SK-N-SH (cell line): ENCODE data around the gene SHMT2. TPM values are rescaled to one million over a fixed set of nuclear protein-coding genes. Genes with fewer than 3 reads are reported as not detected.
A peak's percentile ranks its signal among the peaks of the same experiment; 100 is the strongest.

Source experiments
- CTCF ChIA-PET: fragments of 300-600, 350-600 bp; formaldehyde crosslinking; extraction: SDS; loops from one replicate; lab custom pipeline; 2021; lab: Yijun Ruan, JAX
- POLR2A ChIA-PET: fragments of 350-600 bp; sonication (Branson Sonifier 250); formaldehyde crosslinking; extraction: SDS; loops from one replicate; lab custom pipeline; 2020; ENCODE audit warnings: antibody characterized with exemption, inconsistent platforms; lab: Yijun Ruan, JAX
- DNase-seq: peaks from one replicate; pipeline ENCODE4 v3.0.0; 2012
- H2AFZ ChIP-seq: fragments of 200-600 bp; sonication (generic); 2 replicates; pipeline ENCODE4 v1.8.1; 2016; ENCODE audit warnings: antibody characterized with exemption, mild to moderate bottlenecking, low read depth
- H3F3A ChIP-seq: fragments of 200-600 bp; sonication (generic); replicated peaks from 2 replicates; pipeline ENCODE3; 2016; ENCODE audit warnings: antibody characterized with exemption, mild to moderate bottlenecking; ENCODE audit not compliant: insufficient read depth
- H3K27ac ChIP-seq, 2 experiments: fragments of 200-500 bp in 1 of 2; fragments of 200-600 bp in 1 of 2; sonication (Bioruptor generic) in 1 of 2; sonication (generic), shearing (Covaris generic) in 1 of 2; 2 replicates each; pipeline versions ENCODE4 v1.5.1 to v1.6.1; 2014 to 2016; ENCODE audit warnings: low read depth in 2 of 2, inconsistent platforms in 1 of 2, low read length in 1 of 2, mild to moderate bottlenecking in 1 of 2, mixed read lengths in 1 of 2
- H3K27me3 ChIP-seq: fragments of 200-600 bp; sonication (generic), shearing (Covaris generic); 2 replicates; pipeline ENCODE4 v1.6.1; 2016; ENCODE audit warnings: mixed run types; ENCODE audit not compliant: insufficient read depth
- H3K36me3 ChIP-seq, 2 experiments: fragments of 200-500 bp in 1 of 2; fragments of 200-600 bp in 1 of 2; sonication (Bioruptor generic) in 1 of 2; sonication (generic) in 1 of 2; replicated peaks in 1 of 2; 2 replicates each; pipeline versions ENCODE3 to v1.5.1; 2014 to 2016; ENCODE audit warnings: low read length in 1 of 2, mild to moderate bottlenecking in 1 of 2; ENCODE audit not compliant: insufficient read depth in 2 of 2, control insufficient read depth in 1 of 2
- H3K4me1 ChIP-seq, 2 experiments: fragments of 200-500 bp in 1 of 2; fragments of 200-600 bp in 1 of 2; sonication (Bioruptor generic) in 1 of 2; sonication (generic), shearing (Covaris generic) in 1 of 2; 2 replicates each; pipeline versions ENCODE4 v1.5.1 to v1.6.1; 2014 to 2016; ENCODE audit warnings: low read depth in 1 of 2, low read length in 1 of 2, mixed run types in 1 of 2; ENCODE audit not compliant: insufficient read depth in 2 of 2, control insufficient read depth in 1 of 2
- H3K4me2 ChIP-seq: fragments of 200-600 bp; sonication (generic), shearing (Covaris generic); 2 replicates; pipeline ENCODE4 v1.6.1; 2017; ENCODE audit warnings: mixed run types
- H3K4me3 ChIP-seq, 2 experiments: fragments of 200-500 bp in 1 of 2; fragments of 200-600 bp in 1 of 2; sonication (Bioruptor generic) in 1 of 2; sonication (generic), shearing (Covaris generic) in 1 of 2; 2 replicates each; pipeline versions ENCODE4 v1.5.1 to v1.8.1; 2014 to 2016; ENCODE audit warnings: low read depth in 2 of 2, inconsistent platforms in 1 of 2, low read length in 1 of 2, mild to moderate bottlenecking in 1 of 2, mixed read lengths in 1 of 2, moderate library complexity in 1 of 2
- H3K79me2 ChIP-seq: fragments of 200-600 bp; sonication (generic); 2 replicates; pipeline ENCODE4 v1.8.1; 2017; ENCODE audit warnings: mild to moderate bottlenecking; ENCODE audit not compliant: insufficient read depth
- H3K9ac ChIP-seq: fragments of 200-600 bp; sonication (generic); 2 replicates; pipeline ENCODE4 v1.6.1; 2017; ENCODE audit warnings: mixed run types
- H3K9me2 ChIP-seq: fragments of 200-600 bp; sonication (generic); 2 replicates; pipeline ENCODE4 v1.6.1; 2017; ENCODE audit warnings: mixed run types
- H3K9me3 ChIP-seq: fragments of 200-600 bp; sonication (generic); 2 replicates; pipeline ENCODE4 v1.6.1; 2017; ENCODE audit warnings: mixed run types, mild to moderate bottlenecking, moderate library complexity
- H4K20me1 ChIP-seq: fragments of 200-600 bp; sonication (generic); 2 replicates; pipeline ENCODE4 v1.6.1; 2017; ENCODE audit warnings: mild to moderate bottlenecking, mixed run types; ENCODE audit not compliant: insufficient read depth
- EP300 ChIP-seq, 2 experiments: IDR thresholded peaks; 2 replicates each; pipeline versions ENCODE4 v1.4.0 to v1.6.1; 2012; ENCODE audit warnings: borderline replicate concordance in 1 of 2, low read depth in 1 of 2, low read length in 1 of 2
- EZH2phosphoT487 ChIP-seq: fragments of 200-600 bp; sonication (generic); IDR thresholded peaks from 2 replicates; pipeline ENCODE4 v1.6.1; 2017; ENCODE audit warnings: low read depth, mixed run types, mild to moderate bottlenecking, antibody characterized with exemption, moderate library complexity, borderline replicate concordance
- FOSL2 ChIP-seq: IDR thresholded peaks from 2 replicates; pipeline ENCODE4 v1.4.0; 2012; ENCODE audit warnings: low read depth, mild to moderate bottlenecking, moderate library complexity, borderline replicate concordance
- IRF3 ChIP-seq: fragments of 150-350 bp; IDR thresholded peaks from 2 replicates; pipeline ENCODE4 v1.6.1; 2016; ENCODE audit warnings: mild to moderate bottlenecking, low read depth, low read length
- MEF2A ChIP-seq: IDR thresholded peaks from 2 replicates; pipeline ENCODE4 v1.4.0; 2012; ENCODE audit warnings: low read depth, borderline replicate concordance
- NFIC ChIP-seq: IDR thresholded peaks from 2 replicates; pipeline ENCODE4 v1.4.0; 2012; ENCODE audit warnings: borderline replicate concordance
- RAD21 ChIP-seq: IDR thresholded peaks from 2 replicates; pipeline ENCODE4 v1.6.1; 2012; ENCODE audit warnings: mild to moderate bottlenecking, low read length
- REST ChIP-seq: IDR thresholded peaks from 2 replicates; pipeline ENCODE4 v1.6.1; 2012; ENCODE audit warnings: mild to moderate bottlenecking, low read depth, low read length, moderate library complexity
- RFX5 ChIP-seq: IDR thresholded peaks from 2 replicates; pipeline ENCODE4 v1.6.1; 2012; ENCODE audit warnings: mild to moderate bottlenecking, improper control_type of control experiment, low read length
- SIN3A ChIP-seq: IDR thresholded peaks from 2 replicates; pipeline ENCODE4 v1.6.1; 2012; ENCODE audit warnings: low read depth, mild to moderate bottlenecking, low read length, moderate library complexity, borderline replicate concordance
- SMC3 ChIP-seq: IDR thresholded peaks from 2 replicates; pipeline ENCODE4 v1.6.1; 2012; ENCODE audit warnings: low read depth, low read length, improper control_type of control experiment
- TCF12 ChIP-seq: IDR thresholded peaks from 2 replicates; pipeline ENCODE4 v1.4.0; 2012
- USF2 ChIP-seq: fragments of 150-350 bp; IDR thresholded peaks from 2 replicates; pipeline ENCODE4 v1.6.1; 2017; ENCODE audit warnings: antibody characterized with exemption, low read length, low read depth, borderline replicate concordance
- YY1 ChIP-seq: IDR thresholded peaks from 2 replicates; pipeline ENCODE4 v1.4.0; 2012; ENCODE audit warnings: low read depth, mild to moderate bottlenecking
- ZBTB33 ChIP-seq: IDR thresholded peaks from 2 replicates; pipeline ENCODE4 v1.4.0; 2012; ENCODE audit warnings: low read depth, borderline replicate concordance
- WGBS: methylation state at CpG from one replicate; pipeline ENCODE4 v1.1.6; 2017; ENCODE audit warnings: low lambda C conversion rate; 5-methylcytosine and 5-hydroxymethylcytosine counted together
- polyA plus RNA-seq, 3 experiments: library from polyadenylated mRNA; depleted of rRNA; stranded (reverse); fragments of >200 nt; gene quantifications; 2 replicates each; pipeline ENCODE4 v1.2.3, GENCODE V29; 2012

The SHMT2 gene
- polyA plus RNA-seq, 1 of the 3 experiments (the other 2 are of a cell fraction) = 204 TPM

- WGBS = 98% methylated on average over 9 of the region's 13 CpGs
- Histone ChIP-seq H3K4me3 (peak overlapping the region; percentile 88 to 94; a peak in 3 of 4 replicates), H3F3A (no peaks in the 10 kb centered on the region), H3K9me3 (no peaks in the 10 kb centered on the region), H3K79me2 (peaks cover 28% of the 10 kb centered on the region), H4K20me1 (no peaks in the 10 kb centered on the region), H3K27ac (no peak overlapping the region), H3K27me3 (no peaks in the 10 kb centered on the region), H2AFZ (no peak overlapping the region), H3K9me2 (no peaks in the 10 kb centered on the region), H3K4me1 (peaks cover 0 to 31% of the 10 kb centered on the region in 2 experiments; a peak in 1 of 4 replicates), H3K4me2 (peak overlapping the region; percentile 98), H3K36me3 (peaks cover 22 to 37% of the 10 kb centered on the region in 2 experiments), H3K9ac (peak overlapping the region; percentile 96; the same call in 1 of the 2 replicates)
- no peak for DNase-seq
- ChIA-PET CTCF (interaction anchor here (1.7 to 31.5 kb wide), 4 partner anchors 9 to 231 kb away, joined by 5 to 937 read pairs (median 140); partner anchors contain the start of gene NXPH4), POLR2A (interaction anchor here (2.6 kb wide), 1 partner anchor 9 kb away, joined by 43 read pairs; no protein-coding TSS in a partner anchor)
- TF ChIP-seq FOSL2 = no peak
- no peak for TF ChIP-seq TCF12
- no peak for TF ChIP-seq EZH2phosphoT487
- no peak for TF ChIP-seq RAD21
- no peak for TF ChIP-seq MEF2A
- no peak for TF ChIP-seq SMC3
- no peak for TF ChIP-seq EP300 (IDR thresholded peaks at IDR 0.05; ENCODE audit: borderline replicate concordance in 1 of 2, low read depth in 1 of 2, low read length in 1 of 2)
- no peak for TF ChIP-seq USF2
- TF ChIP-seq RFX5 = no peak
- no peak for TF ChIP-seq YY1
- no peak for TF ChIP-seq IRF3
- TF ChIP-seq NFIC = no peak
- no peak for TF ChIP-seq ZBTB33
- TF ChIP-seq REST = no peak
- no peak for TF ChIP-seq SIN3A
Observed at GRCh38 chr12:57231276-57232021, 1.9 kb downstream of the SHMT2 start.
